Stimulated activated CD8-positive, alpha-beta memory T cell treated with anti-CD3 and anti-CD28 coated beads, Interleukin-15, amount 100 ng/mL, for 24 hours (primary cell): ENCODE results near the gene MBD6.
"Not testable (repeated sequence)": the region's sequence is repeated elsewhere in the genome, so short reads cannot be mapped to it uniquely, and the experiment has no call there.

Source experiments
- DNase-seq: peaks from one replicate; pipeline ENCODE4 v3.0.0-alpha.2; 2020; ENCODE audit warnings: low read depth

The MBD6 gene

DNA sequence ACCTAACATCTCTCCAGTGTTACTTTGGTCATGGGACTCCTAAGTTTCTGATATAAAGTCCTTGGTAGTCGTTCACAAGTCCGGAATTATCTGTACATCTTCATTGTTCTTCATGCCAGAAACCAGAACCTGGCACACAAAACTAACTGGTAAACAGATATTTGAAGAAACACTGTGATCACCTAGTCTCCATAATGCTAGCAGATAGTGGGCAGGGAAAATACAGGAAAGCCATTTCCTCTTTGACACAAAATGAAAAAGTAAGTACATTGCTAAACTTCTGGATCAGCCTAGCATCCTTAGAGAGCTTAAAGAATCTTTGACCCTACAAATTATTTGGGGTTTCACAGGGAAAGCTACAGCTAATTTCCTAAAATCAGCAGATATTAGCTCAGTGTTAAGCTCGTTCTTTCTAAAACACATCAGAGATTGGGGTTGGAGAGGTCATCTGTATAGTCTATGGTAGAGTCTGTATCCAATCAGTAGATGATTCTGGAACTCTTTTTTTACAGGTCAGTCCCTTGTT lies 7.2 kb upstream of the MBD6 start:
- DNase-seq: no peak

DNA sequence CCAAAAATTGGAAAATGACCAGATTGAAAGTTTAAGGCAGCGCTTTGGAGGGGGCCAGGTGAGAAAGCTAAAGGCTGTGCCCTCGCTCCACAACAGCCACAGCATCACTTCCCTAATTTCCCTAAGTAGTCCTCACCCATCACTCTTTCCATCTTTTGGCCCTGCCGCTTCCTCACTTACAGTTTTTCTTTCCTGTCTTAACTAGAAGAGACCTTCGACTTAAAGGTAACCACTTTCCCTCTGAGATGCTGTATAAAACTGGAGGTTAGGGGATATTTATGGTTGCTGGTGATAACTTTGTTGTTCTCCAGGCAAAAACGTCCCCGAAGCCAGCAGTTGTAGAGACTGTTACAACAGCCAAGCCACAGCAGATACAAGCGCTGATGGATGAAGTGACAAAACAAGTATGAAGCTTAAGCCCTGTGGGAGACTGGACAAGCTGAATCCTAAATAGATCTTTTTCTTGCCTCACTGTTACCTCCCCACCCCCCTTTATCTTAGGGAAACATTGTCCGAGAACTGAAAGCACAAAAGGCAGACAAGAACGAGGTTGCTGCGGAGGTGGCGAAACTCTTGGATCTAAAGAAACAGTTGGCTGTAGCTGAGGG lies 6.6 kb upstream of the MBD6 start:
- no peak for DNase-seq

DNA sequence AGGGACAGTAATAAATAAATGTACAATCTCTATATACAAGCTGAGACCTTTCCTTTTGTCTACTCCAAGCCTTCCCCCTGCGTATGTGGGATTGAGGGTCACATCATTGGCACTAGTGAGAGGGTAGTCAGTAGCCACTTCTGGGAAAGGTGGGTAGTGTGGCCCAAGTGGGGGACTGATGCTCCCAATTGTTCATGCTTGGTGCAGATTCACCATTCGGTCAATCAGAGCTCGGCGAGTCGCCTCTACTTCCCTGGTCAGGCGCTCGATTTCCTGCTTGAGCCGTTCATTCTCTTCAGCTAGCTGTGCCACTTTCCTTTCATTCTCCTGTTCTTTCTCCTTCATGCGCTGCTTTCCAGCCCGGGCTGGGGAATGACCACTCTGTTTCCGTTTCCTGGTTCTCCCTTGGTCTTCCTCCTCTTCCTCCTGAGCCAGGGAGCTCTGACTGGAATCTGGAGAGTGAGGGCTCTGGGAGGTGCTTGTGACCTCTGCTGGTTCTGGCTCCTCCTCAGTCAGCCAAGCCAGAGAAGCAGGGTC lies 5.9 kb upstream of the MBD6 start:
- no peak for DNase-seq

DNA sequence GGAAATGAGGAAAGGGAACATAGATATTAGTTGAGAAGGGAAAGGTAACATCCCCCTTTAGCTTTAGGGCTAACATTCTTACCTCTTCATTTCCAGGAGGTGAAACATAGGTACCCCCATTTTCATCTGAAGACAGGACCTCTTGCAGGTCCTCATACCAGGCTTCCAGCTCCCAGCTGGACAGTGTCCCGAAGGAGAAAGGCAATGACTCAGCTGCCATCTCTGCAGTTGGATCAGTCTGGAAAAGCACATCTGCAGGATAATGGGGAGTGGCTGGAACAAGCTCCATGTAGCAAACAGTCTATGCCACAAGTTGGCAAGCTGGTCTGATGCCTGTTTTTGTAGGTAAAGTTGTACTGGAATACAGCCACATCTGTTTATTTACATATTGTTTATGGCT lies 5.4 kb upstream of the MBD6 start:
- DNase-seq: no peak

DNA sequence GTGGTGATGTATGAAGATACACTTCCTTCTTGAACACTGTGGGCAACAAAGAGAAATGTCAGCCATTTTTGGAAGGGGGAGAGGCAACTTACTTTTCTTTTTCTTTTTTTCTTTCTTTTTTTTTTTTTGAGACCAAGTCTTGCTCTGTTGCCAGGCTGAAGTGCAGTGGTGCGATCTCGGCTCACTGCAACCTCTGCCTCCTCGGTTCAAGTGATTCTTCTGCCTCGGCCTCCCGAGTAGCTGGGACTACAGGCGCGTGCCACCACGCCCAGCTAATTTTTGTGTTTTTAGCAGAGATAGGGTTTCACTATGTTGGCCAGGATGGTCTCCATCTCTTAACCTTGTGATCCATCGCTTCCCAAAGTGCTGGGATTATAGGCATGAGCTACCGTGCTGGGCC lies 4.9 kb upstream of the MBD6 start:
- not testable (repeated sequence) for DNase-seq

- no peak for DNase-seq
Measured at GRCh38 chr12:57518176-57518919, 4.3 kb upstream of the MBD6 start.

DNA sequence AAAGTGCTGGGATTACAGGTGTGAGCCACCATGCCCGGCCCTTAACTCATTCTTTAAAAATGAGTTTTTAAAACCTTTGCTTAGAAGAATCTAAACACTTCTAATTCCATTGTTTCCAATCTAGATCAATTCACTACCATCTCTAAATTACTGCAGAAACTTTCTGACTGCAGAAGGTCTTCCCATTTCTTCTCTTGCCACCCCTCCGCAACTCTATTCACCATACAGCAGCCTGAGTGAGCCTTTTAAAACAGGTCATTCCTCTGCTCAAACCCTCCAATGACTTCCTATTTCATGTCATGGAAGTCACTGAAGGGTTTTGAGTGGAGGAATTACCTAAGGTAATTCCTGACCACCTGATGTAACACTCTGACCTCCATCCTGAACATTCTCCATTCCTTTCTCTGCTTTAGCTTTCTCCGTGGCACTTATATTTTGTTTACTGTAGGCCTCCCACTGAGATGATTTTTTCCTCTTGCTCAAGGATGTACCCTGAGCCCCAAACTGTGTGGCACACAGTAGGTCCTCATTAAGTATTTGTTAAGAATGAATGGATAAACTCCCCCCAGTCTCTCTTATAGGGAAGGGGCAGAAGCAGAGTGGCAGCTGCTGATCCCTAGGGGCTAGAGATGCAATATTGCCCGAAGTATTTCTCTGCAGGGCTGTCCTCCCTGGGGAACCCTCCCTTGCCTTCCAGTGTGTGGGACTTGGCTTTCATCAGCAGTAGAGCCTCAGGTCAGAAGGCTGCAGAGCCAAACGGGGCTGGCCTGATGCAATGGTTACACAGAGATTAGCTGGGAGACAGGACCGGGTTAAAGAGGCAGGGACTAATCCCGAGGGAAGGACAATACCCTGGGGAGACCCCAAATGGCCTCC lies 3.5 kb upstream of the MBD6 start:
- DNase-seq: no peak

DNA sequence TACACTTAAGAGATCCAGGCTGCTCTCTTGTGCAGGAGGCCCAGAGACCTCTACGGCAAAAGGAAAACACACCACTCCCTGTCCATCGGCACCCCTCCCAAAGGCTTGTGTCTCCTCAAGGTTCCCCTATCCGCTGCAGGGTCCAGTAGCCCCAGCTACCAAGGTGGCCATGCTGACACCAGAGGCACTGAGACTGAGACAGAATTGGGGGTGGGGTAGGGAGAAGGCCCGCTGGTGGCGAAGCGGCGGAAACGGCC lies 2.9 kb upstream of the MBD6 start:
- no peak for DNase-seq

- DNase-seq: peak; percentile 97
Measured at GRCh38 chr12:57520053-57520818, 2.4 kb upstream of the MBD6 start, which contains the start of gene DDIT3. Gene DDIT3 (minus strand): TSS chr12:57520514. CDS start chr12:57517406, 3,108 bp downstream.

GRCh38 chr12:57521525-57522010 lies 1.1 kb upstream of the MBD6 start:
- DNase-seq: no peak

DNA sequence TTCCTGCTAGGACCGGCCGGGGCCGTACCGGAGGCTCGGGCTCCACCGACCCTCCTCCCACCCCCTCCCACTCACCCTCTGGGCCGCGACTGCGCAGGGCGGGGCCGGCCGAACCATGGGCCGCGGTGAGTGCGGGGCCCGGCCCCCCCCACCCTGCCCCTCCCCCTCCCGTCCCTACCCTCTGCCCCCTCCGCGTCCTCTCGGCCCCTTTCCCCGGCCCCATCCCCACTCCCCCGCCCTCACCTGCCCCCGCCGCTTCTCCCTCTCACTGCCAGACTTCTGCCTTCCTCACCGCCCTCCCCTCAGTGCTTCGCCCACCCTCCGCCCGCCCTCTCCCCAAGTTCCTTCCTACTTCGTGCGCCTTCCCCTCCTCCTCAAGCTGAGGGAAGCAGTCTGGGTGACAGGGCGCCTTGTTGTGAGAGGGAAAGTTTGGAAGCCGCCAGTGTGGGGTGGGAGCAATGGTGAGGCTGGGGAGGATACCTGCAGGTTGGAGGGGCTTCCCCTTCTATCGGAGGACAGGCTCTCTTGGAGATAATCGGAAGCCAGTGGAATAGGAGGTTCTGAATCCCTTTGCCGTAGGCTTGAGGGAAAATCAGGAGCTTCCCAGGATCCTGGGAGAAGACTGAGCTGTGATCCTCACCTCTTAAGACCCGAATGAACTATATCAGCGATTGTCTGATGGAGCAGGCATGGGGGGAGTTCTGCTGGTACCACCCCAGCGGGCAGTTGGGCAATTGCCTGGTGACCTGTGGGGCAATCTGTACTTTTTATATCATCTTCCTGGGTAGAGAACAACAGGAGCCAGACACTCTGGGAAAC lies 472 bp downstream of the MBD6 start:
- DNase-seq: no peak

- DNase-seq: no peak
Measured at GRCh38 chr12:57523706-57524614, 1.3 kb downstream of the MBD6 start.

- DNase-seq: no peak
Measured at GRCh38 chr12:57524814-57525614, 2.4 kb downstream of the MBD6 start.

DNA sequence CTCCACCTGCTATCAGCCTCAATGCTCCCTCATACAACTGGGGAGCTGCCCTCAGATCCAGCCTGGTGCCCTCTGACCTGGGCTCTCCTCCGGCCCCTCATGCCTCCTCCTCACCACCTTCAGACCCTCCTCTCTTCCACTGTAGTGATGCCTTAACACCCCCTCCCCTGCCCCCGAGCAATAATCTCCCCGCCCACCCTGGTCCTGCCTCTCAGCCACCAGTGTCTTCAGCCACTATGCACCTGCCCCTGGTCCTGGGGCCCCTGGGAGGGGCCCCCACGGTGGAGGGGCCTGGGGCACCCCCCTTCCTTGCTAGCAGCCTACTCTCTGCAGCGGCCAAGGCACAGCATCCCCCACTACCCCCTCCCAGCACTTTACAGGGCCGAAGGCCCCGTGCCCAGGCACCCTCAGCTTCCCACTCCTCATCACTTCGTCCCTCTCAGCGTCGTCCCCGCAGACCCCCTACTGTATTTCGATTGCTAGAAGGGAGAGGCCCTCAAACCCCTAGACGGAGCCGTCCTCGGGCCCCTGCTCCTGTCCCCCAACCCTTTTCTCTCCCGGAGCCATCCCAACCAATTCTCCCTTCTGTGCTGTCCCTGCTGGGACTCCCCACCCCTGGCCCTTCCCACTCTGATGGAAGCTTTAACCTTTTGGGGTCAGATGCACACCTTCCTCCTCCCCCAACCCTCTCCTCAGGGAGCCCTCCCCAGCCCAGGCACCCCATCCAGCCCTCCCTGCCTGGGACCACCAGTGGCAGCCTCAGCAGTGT lies 3.2 kb downstream of the MBD6 start:
- no peak for DNase-seq

DNA sequence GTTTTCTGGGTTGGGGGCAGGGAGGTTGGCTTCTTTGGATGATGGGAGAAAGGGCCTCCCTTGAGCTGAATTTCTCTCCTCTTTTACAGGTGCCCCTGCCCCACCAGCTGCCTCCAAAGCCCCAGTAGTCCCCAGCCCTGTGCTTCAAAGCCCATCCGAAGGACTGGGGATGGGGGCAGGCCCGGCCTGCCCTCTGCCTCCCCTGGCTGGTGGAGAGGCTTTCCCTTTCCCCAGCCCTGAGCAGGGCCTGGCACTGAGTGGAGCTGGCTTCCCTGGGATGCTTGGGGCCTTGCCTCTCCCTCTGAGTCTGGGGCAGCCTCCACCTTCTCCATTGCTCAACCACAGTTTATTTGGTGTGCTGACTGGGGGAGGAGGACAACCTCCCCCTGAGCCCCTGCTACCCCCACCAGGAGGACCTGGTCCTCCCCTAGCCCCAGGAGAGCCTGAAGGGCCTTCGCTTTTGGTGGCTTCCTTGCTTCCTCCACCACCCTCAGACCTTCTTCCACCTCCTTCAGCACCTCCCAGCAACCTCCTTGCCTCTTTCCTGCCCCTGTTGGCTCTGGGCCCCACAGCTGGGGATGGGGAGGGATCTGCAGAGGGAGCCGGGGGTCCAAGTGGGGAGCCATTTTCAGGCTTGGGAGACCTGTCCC lies 4.0 kb downstream of the MBD6 start:
- no peak for DNase-seq

DNA sequence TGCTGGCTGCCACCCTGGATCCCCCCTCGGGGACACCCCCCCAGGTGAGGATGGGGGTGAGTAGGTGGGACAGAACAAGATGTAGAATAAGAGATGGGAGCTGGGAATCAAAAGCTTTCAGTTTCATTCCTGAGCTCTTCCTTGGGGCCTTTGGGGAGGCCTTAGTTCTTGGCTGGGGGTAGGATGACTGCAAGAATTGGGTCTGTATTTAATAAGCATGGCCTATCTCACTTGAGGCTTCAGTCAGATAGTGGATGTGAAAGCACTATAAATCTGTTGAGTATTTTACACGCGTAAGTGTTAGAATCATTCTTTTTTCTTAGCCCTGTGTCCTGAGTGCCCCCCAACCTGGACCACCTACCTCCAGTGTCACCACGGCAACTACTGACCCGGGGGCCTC lies 4.6 kb downstream of the MBD6 start:
- DNase-seq: no peak

DNA sequence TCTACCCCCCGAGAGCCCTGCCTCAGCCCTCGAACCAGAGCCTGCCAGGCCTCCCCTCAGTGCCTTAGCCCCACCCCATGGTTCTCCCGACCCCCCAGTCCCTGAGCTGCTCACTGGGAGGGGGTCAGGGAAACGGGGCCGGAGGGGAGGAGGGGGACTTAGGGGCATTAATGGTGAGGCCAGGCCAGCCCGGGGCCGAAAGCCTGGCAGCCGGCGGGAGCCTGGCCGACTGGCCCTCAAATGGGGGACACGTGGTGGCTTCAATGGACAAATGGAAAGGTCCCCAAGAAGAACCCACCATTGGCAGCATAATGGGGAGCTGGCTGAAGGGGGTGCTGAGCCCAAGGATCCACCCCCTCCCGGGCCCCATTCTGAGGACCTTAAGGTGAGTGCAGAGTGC lies 5.6 kb downstream of the MBD6 start:
- no peak for DNase-seq
